HepG2 (cell line): ENCODE measurements around the gene ITIH3. TPM values are rescaled to one million over a fixed set of nuclear protein-coding genes. Genes with fewer than 3 reads are reported as not detected.
A peak's percentile ranks its signal among the peaks of the same experiment; 100 is the strongest.

Source experiments
- ATAC-seq: fragments of 200-7000 bp; cut with Tn5 transposase; 3 replicates; pipeline ENCODE4 v1.9.1; 2020; ENCODE audit warnings: mild to moderate bottlenecking, moderate library complexity
- BruUV-seq: library from RNA; stranded (reverse); fragments of 400-500 nt; replicated peaks from 2 replicates; lab custom pipeline; 2021; lab: Mats Ljungman, UMichigan
- CTCF ChIA-PET: fragments of 300-600 bp; formaldehyde crosslinking; extraction: SDS; loops from one replicate; lab custom pipeline; 2021; ENCODE audit warnings: low total read pairs, inconsistent platforms, low intra/inter-chr PET ratio; lab: Yijun Ruan, JAX
- POLR2A ChIA-PET: fragments of 350-600 bp; sonication (Branson Sonifier 250); formaldehyde crosslinking; loops from one replicate; lab custom pipeline; 2020; ENCODE audit warnings: antibody characterized with exemption, inconsistent platforms; lab: Yijun Ruan, JAX
- DNase-seq: peaks from one replicate; pipeline ENCODE4 v3.0.0-alpha.2; 2015; ENCODE audit warnings: low spot score
- FAIRE-seq: peaks from 3 replicates; lab custom pipeline; 2011; peaks lifted over from hg19 to GRCh38; lab: Jason Lieb, UNC
- H2AFZ ChIP-seq: one replicate; pipeline ENCODE4 v1.6.1; 2011; ENCODE audit warnings: low read length, inconsistent platforms
- H3K27ac ChIP-seq: fragments of 300-600 bp; 3 replicates; pipeline ENCODE4 v1.8.0; 2011; ENCODE audit warnings: mixed run types, mild to moderate bottlenecking, mixed read lengths, low read length, inconsistent platforms; ENCODE audit not compliant: insufficient read depth; ENCODE audit errors: extremely low read length
- H3K27me3 ChIP-seq, 2 experiments: fragments of 200-600 bp in 1 of 2; 2 replicates in 1 of 2; 3 replicates in 1 of 2; pipeline versions ENCODE4 v1.6.0 to v1.8.0; 2011; ENCODE audit warnings: low read length in 2 of 2, mild to moderate bottlenecking in 2 of 2, moderate library complexity in 2 of 2, inconsistent platforms in 1 of 2; ENCODE audit not compliant: insufficient read depth in 2 of 2, control insufficient read depth in 1 of 2
- H3K36me3 ChIP-seq, 2 experiments: fragments of 200-600 bp in 1 of 2; replicated peaks in 1 of 2; 2 replicates in 1 of 2; 3 replicates in 1 of 2; pipeline versions ENCODE4 v1.5.1 to v1.8.0; 2011; ENCODE audit warnings: low read length in 2 of 2, inconsistent platforms in 1 of 2; ENCODE audit not compliant: insufficient read depth in 2 of 2, control insufficient read depth in 1 of 2
- H3K4me1 ChIP-seq: 2 replicates; pipeline ENCODE4 v1.5.1; 2012; ENCODE audit warnings: low read length, inconsistent platforms; ENCODE audit not compliant: insufficient read depth
- H3K4me2 ChIP-seq: 2 replicates; pipeline ENCODE4 v1.6.0; 2011; ENCODE audit warnings: low read depth, low read length, inconsistent platforms
- H3K4me3 ChIP-seq, 3 experiments: fragments of 200-600 bp in 1 of 3; sonication (generic), shearing (Covaris generic) in 1 of 3; replicated peaks in 1 of 3; 2 replicates each; pipeline ENCODE4 v1.5.1; 2011 to 2016; ENCODE audit warnings: low read length in 3 of 3, inconsistent platforms in 2 of 3, low read depth in 2 of 3, mild to moderate bottlenecking in 2 of 3, control low read depth in 1 of 3, mixed read lengths in 1 of 3; ENCODE audit not compliant: insufficient read depth in 1 of 3
- H3K79me2 ChIP-seq: one replicate; pipeline ENCODE4 v1.6.1; 2011; ENCODE audit warnings: low read length, inconsistent platforms; ENCODE audit not compliant: insufficient read depth
- H3K9ac ChIP-seq: 2 replicates; pipeline ENCODE4 v1.6.0; 2011; ENCODE audit warnings: mild to moderate bottlenecking, low read depth, low read length, inconsistent platforms; ENCODE audit not compliant: insufficient read depth
- H3K9me3 ChIP-seq: 2 replicates; pipeline ENCODE4 v1.5.1; 2012; ENCODE audit warnings: mild to moderate bottlenecking, low read length
- H4K20me1 ChIP-seq: 2 replicates; pipeline ENCODE4 v1.6.0; 2011; ENCODE audit warnings: inconsistent platforms, mild to moderate bottlenecking, low read length, moderate library complexity; ENCODE audit not compliant: insufficient read depth
- ZKSCAN5 ChIP-seq: sonication (generic); formaldehyde crosslinking; IDR thresholded peaks from 2 replicates; pipeline ENCODE4 v1.5.1; 2020; ENCODE audit warnings: mild to moderate bottlenecking, missing genetic modification reagents
- ZNF124 ChIP-seq: sonication (generic); formaldehyde crosslinking; IDR thresholded peaks from 2 replicates; pipeline ENCODE4 v1.4.0; 2020; ENCODE audit warnings: missing genetic modification reagents
- ZNF572 ChIP-seq: sonication (generic); formaldehyde crosslinking; IDR thresholded peaks from 2 replicates; pipeline ENCODE4 v1.5.1; 2020; ENCODE audit warnings: mild to moderate bottlenecking, missing genetic modification reagents
- ZNF772 ChIP-seq: sonication (generic); formaldehyde crosslinking; IDR thresholded peaks from 2 replicates; pipeline ENCODE4 v1.5.0; 2020; ENCODE audit warnings: mild to moderate bottlenecking, missing genetic modification reagents
- ZNF788 ChIP-seq: sonication (generic); formaldehyde crosslinking; IDR thresholded peaks from 2 replicates; pipeline ENCODE4 v1.5.0; 2020; ENCODE audit warnings: mild to moderate bottlenecking, missing genetic modification reagents, borderline replicate concordance
- WGBS: methylation state at CpG from one replicate; pipeline ENCODE4 v1.1.6; 2017; ENCODE audit warnings: low lambda C conversion rate; 5-methylcytosine and 5-hydroxymethylcytosine counted together
- in situ Hi-C: cut with HindIII; loops from 2 replicates; pipeline ENCODE4 v1.10.0; 2017; ENCODE audit warnings: low pct_unique_long_range_greater_than_20kb; ENCODE audit not compliant: extremely low pct_ligation_motif_present
- intact Hi-C: fragments of 100-400 bp; cut with micrococcal nuclease; formaldehyde crosslinking; loops from one replicate; pipeline ENCODE4 v1.10.0; 2022; ENCODE audit not compliant: unreplicated experiment
- polyA plus RNA-seq, 8 experiments: library from polyadenylated mRNA; depleted of rRNA in 3 of 8; stranded (reverse) in 7 of 8; unstranded in 1 of 8; fragments of >200 nt; fragmentation: Illumina TruSeq in 4 of 8; extraction: Trizol in 4 of 8; gene quantifications; 2 replicates each; pipeline versions ENCODE4 v1.2.1 to v1.2.3, GENCODE V29; 2011 to 2016; ENCODE audit warnings: low read depth in 4 of 8, missing spikeins in 1 of 8, mixed read lengths in 1 of 8; ENCODE audit not compliant: insufficient read depth in 1 of 8
- total RNA-seq, 5 experiments: library from RNA; depleted of rRNA; stranded (reverse); fragments of >200 nt; fragmentation: Illumina TruSeq; extraction: Trizol; gene quantifications; 2 replicates each; pipeline ENCODE4 v1.2.3, GENCODE V29; 2016; ENCODE audit warnings: low read depth in 1 of 5
- TF ChIP-seq, protein P1 (sequence below): sonication (generic); formaldehyde crosslinking; IDR thresholded peaks from 2 replicates; pipeline ENCODE4 v1.5.1; 2020; ENCODE audit warnings: missing genetic modification reagents, mild to moderate bottlenecking, borderline replicate concordance
- TF ChIP-seq, protein P2 (sequence below): sonication (generic); formaldehyde crosslinking; IDR thresholded peaks from 2 replicates; pipeline ENCODE4 v1.5.1; 2020; ENCODE audit warnings: mild to moderate bottlenecking, missing genetic modification reagents, moderate library complexity
- TF ChIP-seq, protein P3 (sequence below), 2 experiments: IDR thresholded peaks; 2 replicates each; pipeline ENCODE4 v1.6.1; 2011 to 2012; ENCODE audit warnings: low read length in 2 of 2, borderline replicate concordance in 1 of 2, low read depth in 1 of 2, mild to moderate bottlenecking in 1 of 2, moderate library complexity in 1 of 2
- TF ChIP-seq, protein P4 (sequence below): sonication (generic); formaldehyde crosslinking; IDR thresholded peaks from 2 replicates; pipeline ENCODE4 v1.4.0; 2020; ENCODE audit warnings: missing genetic modification reagents

The ITIH3 gene
- total and polyA plus RNA-seq, 2 of the 13 experiments (the other 11 are each of a cell fraction or from before 2014, with no cell fraction given) = 105 to 632 TPM

DNA sequence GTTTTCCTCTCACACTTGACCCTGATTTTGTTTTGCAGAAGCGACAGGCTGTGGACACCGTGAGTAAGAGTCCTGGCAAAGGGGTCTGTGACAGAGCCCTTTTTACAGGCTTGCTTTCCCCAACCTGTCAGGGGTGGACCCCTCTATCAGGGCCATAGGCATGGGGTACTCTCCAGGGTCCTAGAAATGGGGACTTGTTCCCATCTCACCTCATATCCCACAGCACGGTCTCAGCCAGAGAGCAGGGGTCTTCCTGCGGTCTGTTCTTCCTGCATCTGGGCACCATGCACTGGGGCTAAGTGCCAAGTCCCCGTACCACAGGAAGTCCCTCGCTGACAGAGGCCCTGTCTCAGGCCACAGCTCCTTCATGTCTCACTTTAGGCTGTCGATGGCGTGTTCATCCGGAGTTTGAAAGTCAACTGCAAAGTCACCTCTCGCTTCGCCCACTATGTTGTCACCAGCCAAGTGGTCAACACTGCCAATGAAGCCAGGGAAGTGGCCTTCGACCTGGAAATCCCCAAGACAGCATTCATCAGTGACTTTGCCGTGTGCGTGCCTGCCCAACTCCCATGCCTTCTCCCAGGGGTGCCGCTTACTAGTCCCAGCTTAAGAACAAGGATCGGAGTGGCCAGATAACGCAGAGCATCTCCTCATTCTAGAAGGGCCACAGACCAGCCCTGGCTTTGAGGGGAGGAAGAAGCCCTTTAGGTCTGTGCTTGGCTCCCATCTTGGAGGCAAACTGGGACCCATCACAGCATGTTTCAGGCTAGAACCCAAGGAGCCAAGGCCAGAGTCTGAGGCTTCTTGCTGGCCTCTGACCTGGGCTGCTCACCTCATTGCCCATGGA is 16.4 kb upstream of the ITIH3 start:
- no peaks in the 10 kb centered on the region for H3K36me3 ChIP-seq
- ATAC-seq (no peak), DNase-seq (no peak), FAIRE-seq (no peak)
- no peak overlapping the region for H3K4me2 ChIP-seq
- ChIA-PET CTCF (no interaction called here), POLR2A (interaction anchor here (2.3 to 18.4 kb wide), 2 partner anchors 7 to 18 kb away, joined by 9 to 466 read pairs; partner anchors contain the start of genes ITIH3 and NEK4)
- H3K27ac ChIP-seq = peak overlapping the region; percentile 32
- no TSS peak for BruUV-seq
- intact Hi-C loops (loop anchor here (10.0 kb wide), 1 partner anchor 47 kb away; no protein-coding TSS in a partner anchor), in situ Hi-C loops (no loop called here)
- H3K27me3 ChIP-seq = no peaks in the 10 kb centered on the region
- H2AFZ ChIP-seq = no peak overlapping the region
- H4K20me1 ChIP-seq = no peaks in the 10 kb centered on the region
- no peak overlapping the region for H3K9ac ChIP-seq
- peaks cover 81% of the 10 kb centered on the region for H3K4me1 ChIP-seq
- 94% methylated on average over 17 of the region's 17 CpGs for WGBS
- no peaks in the 10 kb centered on the region for H3K9me3 ChIP-seq
- no peak overlapping the region for H3K4me3 ChIP-seq
- no peaks in the 10 kb centered on the region for H3K79me2 ChIP-seq
- TF ChIP-seq ZNF788 (CRISPR knock-in tag) (0 out of 2 replicates have a peak, but pooled peaks have one; percentile 14), ZNF572 (CRISPR knock-in tag) (0 out of 2 replicates have a peak, but pooled peaks have one; percentile 35), ZNF124 (no peak), ZKSCAN5 (CRISPR knock-in tag) (no peak), ZNF772 (peak; percentile 27; the same call in 1 of the 2 replicates)
- TF ChIP-seq, protein P1, sequence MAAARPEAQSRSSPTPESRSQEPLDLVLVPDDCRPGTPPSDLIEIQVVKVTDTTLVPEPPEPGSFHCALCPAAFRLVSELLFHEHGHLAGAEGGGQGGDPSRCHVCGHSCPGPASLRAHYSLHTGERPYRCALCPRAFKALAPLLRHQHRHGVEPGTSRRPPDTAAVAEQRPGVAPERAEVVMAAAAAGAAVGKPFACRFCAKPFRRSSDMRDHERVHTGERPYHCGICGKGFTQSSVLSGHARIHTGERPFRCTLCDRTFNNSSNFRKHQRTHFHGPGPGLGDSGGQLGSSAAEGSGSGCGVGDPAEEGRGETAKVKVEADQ = 0 out of 2 replicates have a peak, but pooled peaks have one; percentile 50
- TF ChIP-seq, protein P2, sequence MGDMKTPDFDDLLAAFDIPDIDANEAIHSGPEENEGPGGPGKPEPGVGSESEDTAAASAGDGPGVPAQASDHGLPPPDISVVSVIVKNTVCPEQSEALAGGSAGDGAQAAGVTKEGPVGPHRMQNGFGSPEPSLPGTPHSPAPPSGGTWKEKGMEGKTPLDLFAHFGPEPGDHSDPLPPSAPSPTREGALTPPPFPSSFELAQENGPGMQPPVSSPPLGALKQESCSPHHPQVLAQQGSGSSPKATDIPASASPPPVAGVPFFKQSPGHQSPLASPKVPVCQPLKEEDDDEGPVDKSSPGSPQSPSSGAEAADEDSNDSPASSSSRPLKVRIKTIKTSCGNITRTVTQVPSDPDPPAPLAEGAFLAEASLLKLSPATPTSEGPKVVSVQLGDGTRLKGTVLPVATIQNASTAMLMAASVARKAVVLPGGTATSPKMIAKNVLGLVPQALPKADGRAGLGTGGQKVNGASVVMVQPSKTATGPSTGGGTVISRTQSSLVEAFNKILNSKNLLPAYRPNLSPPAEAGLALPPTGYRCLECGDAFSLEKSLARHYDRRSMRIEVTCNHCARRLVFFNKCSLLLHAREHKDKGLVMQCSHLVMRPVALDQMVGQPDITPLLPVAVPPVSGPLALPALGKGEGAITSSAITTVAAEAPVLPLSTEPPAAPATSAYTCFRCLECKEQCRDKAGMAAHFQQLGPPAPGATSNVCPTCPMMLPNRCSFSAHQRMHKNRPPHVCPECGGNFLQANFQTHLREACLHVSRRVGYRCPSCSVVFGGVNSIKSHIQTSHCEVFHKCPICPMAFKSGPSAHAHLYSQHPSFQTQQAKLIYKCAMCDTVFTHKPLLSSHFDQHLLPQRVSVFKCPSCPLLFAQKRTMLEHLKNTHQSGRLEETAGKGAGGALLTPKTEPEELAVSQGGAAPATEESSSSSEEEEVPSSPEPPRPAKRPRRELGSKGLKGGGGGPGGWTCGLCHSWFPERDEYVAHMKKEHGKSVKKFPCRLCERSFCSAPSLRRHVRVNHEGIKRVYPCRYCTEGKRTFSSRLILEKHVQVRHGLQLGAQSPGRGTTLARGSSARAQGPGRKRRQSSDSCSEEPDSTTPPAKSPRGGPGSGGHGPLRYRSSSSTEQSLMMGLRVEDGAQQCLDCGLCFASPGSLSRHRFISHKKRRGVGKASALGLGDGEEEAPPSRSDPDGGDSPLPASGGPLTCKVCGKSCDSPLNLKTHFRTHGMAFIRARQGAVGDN = 0 out of 2 replicates have a peak, but pooled peaks have one; percentile 22
- TF ChIP-seq, protein P3, sequence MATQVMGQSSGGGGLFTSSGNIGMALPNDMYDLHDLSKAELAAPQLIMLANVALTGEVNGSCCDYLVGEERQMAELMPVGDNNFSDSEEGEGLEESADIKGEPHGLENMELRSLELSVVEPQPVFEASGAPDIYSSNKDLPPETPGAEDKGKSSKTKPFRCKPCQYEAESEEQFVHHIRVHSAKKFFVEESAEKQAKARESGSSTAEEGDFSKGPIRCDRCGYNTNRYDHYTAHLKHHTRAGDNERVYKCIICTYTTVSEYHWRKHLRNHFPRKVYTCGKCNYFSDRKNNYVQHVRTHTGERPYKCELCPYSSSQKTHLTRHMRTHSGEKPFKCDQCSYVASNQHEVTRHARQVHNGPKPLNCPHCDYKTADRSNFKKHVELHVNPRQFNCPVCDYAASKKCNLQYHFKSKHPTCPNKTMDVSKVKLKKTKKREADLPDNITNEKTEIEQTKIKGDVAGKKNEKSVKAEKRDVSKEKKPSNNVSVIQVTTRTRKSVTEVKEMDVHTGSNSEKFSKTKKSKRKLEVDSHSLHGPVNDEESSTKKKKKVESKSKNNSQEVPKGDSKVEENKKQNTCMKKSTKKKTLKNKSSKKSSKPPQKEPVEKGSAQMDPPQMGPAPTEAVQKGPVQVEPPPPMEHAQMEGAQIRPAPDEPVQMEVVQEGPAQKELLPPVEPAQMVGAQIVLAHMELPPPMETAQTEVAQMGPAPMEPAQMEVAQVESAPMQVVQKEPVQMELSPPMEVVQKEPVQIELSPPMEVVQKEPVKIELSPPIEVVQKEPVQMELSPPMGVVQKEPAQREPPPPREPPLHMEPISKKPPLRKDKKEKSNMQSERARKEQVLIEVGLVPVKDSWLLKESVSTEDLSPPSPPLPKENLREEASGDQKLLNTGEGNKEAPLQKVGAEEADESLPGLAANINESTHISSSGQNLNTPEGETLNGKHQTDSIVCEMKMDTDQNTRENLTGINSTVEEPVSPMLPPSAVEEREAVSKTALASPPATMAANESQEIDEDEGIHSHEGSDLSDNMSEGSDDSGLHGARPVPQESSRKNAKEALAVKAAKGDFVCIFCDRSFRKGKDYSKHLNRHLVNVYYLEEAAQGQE (IDR thresholded peaks at IDR 0.05; ENCODE audit: borderline replicate concordance in 1 of 2, low read depth in 1 of 2, low read length in 2 of 2) = peak in 1 of 2 experiments; percentile 70; a peak in 3 of 4 replicates
- TF ChIP-seq, protein P4, sequence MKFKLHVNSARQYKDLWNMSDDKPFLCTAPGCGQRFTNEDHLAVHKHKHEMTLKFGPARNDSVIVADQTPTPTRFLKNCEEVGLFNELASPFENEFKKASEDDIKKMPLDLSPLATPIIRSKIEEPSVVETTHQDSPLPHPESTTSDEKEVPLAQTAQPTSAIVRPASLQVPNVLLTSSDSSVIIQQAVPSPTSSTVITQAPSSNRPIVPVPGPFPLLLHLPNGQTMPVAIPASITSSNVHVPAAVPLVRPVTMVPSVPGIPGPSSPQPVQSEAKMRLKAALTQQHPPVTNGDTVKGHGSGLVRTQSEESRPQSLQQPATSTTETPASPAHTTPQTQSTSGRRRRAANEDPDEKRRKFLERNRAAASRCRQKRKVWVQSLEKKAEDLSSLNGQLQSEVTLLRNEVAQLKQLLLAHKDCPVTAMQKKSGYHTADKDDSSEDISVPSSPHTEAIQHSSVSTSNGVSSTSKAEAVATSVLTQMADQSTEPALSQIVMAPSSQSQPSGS (CRISPR knock-in tag) = no peak
